Measurements from ENCODE around the gene WSCD2. TPM values are rescaled to one million over a fixed set of nuclear protein-coding genes. Genes with fewer than 3 reads are reported as not detected.

The WSCD2 gene
- total RNA-seq, 2 donors from 2014 or later, result 6.5 to 6.7 TPM

GRCh38 chr12:108172033-108172432 lies 42.9 kb downstream of the WSCD2 start:
- no peak for TF ChIP-seq POLR2AphosphoS5 (IDR thresholded peaks at IDR 0.05)
- no peak for TF ChIP-seq CTCF (IDR thresholded peaks at IDR 0.05)
- no peak for TF ChIP-seq POLR2A (IDR thresholded peaks at IDR 0.05)

GRCh38 chr12:108173160-108173559 lies 44.1 kb downstream of the WSCD2 start:
- H3K4me1 ChIP-seq (replicated peaks), result no peaks in the 10 kb centered on the region
- intact Hi-C loops (cut with DNase I), result no loop called here

More at GRCh38 chr12:108172033-108172432, 42.9 kb downstream of the WSCD2 start:
- WGBS, result 88% methylated on average over 2 of the region's 2 CpGs
- no peak for DNase-seq (ENCODE audit: low spot score)
- intact Hi-C loops (cut with DNase I), result no loop called here
- H3K27ac ChIP-seq, result no peak overlapping the region
- no peak overlapping the region for H3K4me3 ChIP-seq
- H3K36me3 ChIP-seq, result no peaks in the 10 kb centered on the region
- H3K9me3 ChIP-seq, result no peaks in the 10 kb centered on the region
- H3K4me1 ChIP-seq (replicated peaks), result no peaks in the 10 kb centered on the region
- H3K27me3 ChIP-seq (replicated peaks; ENCODE audit: insufficient read depth), result no peaks in the 10 kb centered on the region

GRCh38 chr12:108173892-108174291 lies 44.8 kb downstream of the WSCD2 start:
- 65% methylated on average over 6 of the region's 6 CpGs for WGBS
- no peak overlapping the region for H3K4me3 ChIP-seq
- H3K27ac ChIP-seq, result no peak overlapping the region
- DNase-seq (ENCODE audit: low spot score), result no peak
- no peaks in the 10 kb centered on the region for H3K9me3 ChIP-seq
- H3K27me3 ChIP-seq (replicated peaks; ENCODE audit: insufficient read depth), result no peaks in the 10 kb centered on the region
- H3K4me1 ChIP-seq (replicated peaks), result no peaks in the 10 kb centered on the region
- intact Hi-C loops (cut with DNase I), result no loop called here
- no peaks in the 10 kb centered on the region for H3K36me3 ChIP-seq
- TF ChIP-seq POLR2AphosphoS5 (IDR thresholded peaks at IDR 0.05) (no peak), CTCF (IDR thresholded peaks at IDR 0.05) (no peak), POLR2A (IDR thresholded peaks at IDR 0.05) (no peak)

More at GRCh38 chr12:108173160-108173559, 44.1 kb downstream of the WSCD2 start:
- H3K27me3 ChIP-seq (replicated peaks; ENCODE audit: insufficient read depth), result no peaks in the 10 kb centered on the region
- no peak for DNase-seq (ENCODE audit: low spot score)
- WGBS, result 65% methylated on average over 3 of the region's 4 CpGs
- no peak overlapping the region for H3K4me3 ChIP-seq
- no peaks in the 10 kb centered on the region for H3K9me3 ChIP-seq
- no peaks in the 10 kb centered on the region for H3K36me3 ChIP-seq
- H3K27ac ChIP-seq, result no peak overlapping the region
- no peak for TF ChIP-seq POLR2AphosphoS5 (IDR thresholded peaks at IDR 0.05)
- TF ChIP-seq POLR2A (IDR thresholded peaks at IDR 0.05), result no peak
- no peak for TF ChIP-seq CTCF (IDR thresholded peaks at IDR 0.05)

- TF ChIP-seq CTCF (IDR thresholded peaks at IDR 0.05), result no peak
- TF ChIP-seq POLR2AphosphoS5 (IDR thresholded peaks at IDR 0.05), result no peak
- TF ChIP-seq POLR2A (IDR thresholded peaks at IDR 0.05), result no peak
- no peaks in the 10 kb centered on the region for H3K4me1 ChIP-seq (replicated peaks)
- no peak for DNase-seq (ENCODE audit: low spot score)
- WGBS, result 77% methylated on average over 6 of the region's 6 CpGs
- no peak overlapping the region for H3K27ac ChIP-seq
- no peak overlapping the region for H3K4me3 ChIP-seq
- no peaks in the 10 kb centered on the region for H3K36me3 ChIP-seq
- H3K9me3 ChIP-seq, result no peaks in the 10 kb centered on the region
- no peaks in the 10 kb centered on the region for H3K27me3 ChIP-seq (replicated peaks; ENCODE audit: insufficient read depth)
- intact Hi-C loops (cut with DNase I), result no loop called here
These were observed 45.6 kb downstream of the WSCD2 start for GRCh38 chr12:108174641-108175040.

- no peaks in the 10 kb centered on the region for H3K9me3 ChIP-seq
- no peaks in the 10 kb centered on the region for H3K4me1 ChIP-seq (replicated peaks)
- TF ChIP-seq POLR2A (IDR thresholded peaks at IDR 0.05), result no peak
- TF ChIP-seq POLR2AphosphoS5 (IDR thresholded peaks at IDR 0.05), result no peak
- no peak for TF ChIP-seq CTCF (IDR thresholded peaks at IDR 0.05)
- no peak for DNase-seq (ENCODE audit: low spot score)
- H3K36me3 ChIP-seq, result no peaks in the 10 kb centered on the region
- intact Hi-C loops (cut with DNase I), result no loop called here
- 43% methylated on average over 4 of the region's 4 CpGs for WGBS
- H3K4me3 ChIP-seq, result no peak overlapping the region
- no peaks in the 10 kb centered on the region for H3K27me3 ChIP-seq (replicated peaks; ENCODE audit: insufficient read depth)
- no peak overlapping the region for H3K27ac ChIP-seq
These were observed 46.2 kb downstream of the WSCD2 start for GRCh38 chr12:108175310-108175709.

Measured in prostate gland (tissue), 2 donors.